NCI-H69 (cell line): ENCODE results near the gene TRAF3IP1.
"Not testable (repeated sequence)": the region's sequence is repeated elsewhere in the genome, so short reads cannot be mapped to it uniquely, and the experiment has no call there.

Source experiments
- DNase-seq: peaks from one replicate; lab custom pipeline; 2025; lab: John Stamatoyannopoulos, UW

TRAF3IP1 gene

DNA sequence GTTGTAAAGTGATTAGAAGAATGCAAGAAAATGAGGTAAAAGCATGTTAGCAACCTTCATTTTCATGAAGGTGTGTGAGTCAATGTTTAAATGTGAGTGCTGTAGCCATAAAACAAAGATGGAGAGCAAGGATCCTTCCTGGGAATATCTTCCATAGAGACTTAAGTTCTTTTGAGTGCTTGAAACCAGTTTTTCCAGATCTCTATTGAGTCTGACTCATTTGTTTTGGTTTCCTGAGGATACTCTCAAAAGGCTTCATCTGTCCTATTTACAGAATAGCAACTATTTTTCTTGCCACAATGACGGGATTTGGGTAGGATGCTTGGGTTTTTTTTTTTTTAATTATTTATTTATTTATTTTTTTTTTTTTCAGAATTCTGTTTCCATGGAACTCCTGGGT lies 60.5 kb downstream of the TRAF3IP1 start:
- no peak for DNase-seq

DNA sequence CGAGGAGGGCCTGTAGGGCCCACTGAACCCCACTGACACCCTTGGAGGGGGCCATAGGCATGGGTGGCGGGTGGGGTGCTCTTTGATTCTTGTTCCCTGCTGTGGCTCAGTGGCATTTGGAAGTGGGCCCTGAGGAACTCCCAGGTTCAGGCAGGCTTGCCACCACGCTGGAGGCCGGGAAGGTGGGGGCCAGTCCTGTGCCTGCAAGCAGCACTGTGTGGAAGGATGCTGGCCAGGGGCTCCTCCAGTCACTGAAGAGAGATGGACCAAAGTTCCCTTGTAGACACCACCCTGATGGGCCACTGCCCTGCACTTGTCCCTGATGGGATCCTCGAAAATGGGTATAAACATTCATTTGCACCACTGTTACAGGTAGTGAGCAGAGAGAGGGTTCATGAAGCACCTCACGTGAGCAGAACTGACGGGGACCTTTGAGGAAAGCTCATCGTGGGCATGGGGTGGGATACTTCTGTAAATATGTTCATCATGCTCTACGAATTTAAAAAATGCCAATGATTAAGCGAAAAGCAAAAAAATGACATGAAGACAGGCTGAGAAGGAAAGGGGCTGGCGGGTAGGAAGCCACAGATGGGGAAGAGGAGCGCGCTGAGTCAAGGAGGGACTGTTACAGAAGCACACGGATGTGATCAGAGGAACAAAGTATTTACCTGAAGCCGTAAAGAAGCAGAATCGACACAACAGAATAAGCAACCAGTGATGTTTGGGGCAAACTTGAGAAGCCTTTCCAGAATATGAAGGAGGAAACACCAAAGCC lies 61.2 kb downstream of the TRAF3IP1 start:
- no peak for DNase-seq

- DNase-seq = no peak
These were observed 62.1 kb downstream of the TRAF3IP1 start for GRCh38 chr2:238382381-238382781.

GRCh38 chr2:238383135-238383534 lies 62.8 kb downstream of the TRAF3IP1 start:
- DNase-seq = no peak

- no peak for DNase-seq
These were observed 63.5 kb downstream of the TRAF3IP1 start for GRCh38 chr2:238383743-238384380.

- no peak for DNase-seq
These were observed 67.0 kb downstream of the TRAF3IP1 start for GRCh38 chr2:238387332-238387731.

DNA sequence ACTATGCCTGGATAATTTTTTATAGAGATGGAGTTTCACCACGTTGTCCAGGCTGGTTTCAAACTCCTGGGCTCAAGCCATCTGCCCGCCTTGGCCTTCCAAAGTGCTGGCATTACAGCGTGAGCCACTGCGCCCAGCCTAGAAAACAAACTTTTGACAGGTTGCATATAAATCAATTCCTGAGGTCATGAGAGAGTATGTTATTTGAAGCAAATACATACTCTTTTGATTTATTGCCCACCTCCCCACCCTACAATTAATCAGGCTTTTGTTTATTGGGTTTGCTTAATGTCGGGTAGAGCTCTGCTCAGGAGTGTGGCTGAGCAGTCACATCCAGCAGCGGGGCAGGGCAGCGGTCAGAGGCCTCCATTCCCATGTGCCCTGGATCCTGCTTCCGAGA lies 68.5 kb downstream of the TRAF3IP1 start:
- peak; percentile 90 for DNase-seq

DNA sequence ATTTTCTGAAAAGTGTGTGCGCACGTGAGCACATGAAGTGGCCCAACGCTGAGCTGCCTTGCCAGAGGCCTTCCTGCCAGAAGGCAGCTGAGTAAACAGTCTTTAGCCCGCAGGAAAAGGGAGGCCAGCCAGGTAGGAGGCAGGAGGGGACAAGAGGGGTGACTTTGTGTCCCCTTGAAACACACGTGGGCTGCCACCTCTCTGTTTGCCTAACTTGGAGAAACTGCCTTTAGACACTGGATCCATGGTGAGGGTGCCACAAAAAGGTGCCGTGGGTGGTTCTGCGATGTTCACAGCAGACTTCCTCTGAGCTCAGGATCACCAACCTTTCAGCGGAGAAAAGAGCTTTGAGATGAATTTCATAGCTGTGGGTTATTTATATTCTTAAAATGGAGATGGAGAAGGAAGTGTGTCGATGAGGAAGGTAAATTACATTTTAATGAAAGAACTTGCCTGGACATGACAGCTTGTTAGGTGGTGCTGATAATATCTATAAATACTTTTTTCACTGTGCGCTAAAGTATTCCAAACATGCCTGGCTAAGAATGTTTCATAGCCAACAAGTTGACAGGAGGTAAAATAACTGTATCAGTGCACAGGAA lies 69.8 kb downstream of the TRAF3IP1 start:
- DNase-seq = peak; percentile 89

- DNase-seq = peak; percentile 90
These were observed 70.8 kb downstream of the TRAF3IP1 start for GRCh38 chr2:238391042-238391689.

DNA sequence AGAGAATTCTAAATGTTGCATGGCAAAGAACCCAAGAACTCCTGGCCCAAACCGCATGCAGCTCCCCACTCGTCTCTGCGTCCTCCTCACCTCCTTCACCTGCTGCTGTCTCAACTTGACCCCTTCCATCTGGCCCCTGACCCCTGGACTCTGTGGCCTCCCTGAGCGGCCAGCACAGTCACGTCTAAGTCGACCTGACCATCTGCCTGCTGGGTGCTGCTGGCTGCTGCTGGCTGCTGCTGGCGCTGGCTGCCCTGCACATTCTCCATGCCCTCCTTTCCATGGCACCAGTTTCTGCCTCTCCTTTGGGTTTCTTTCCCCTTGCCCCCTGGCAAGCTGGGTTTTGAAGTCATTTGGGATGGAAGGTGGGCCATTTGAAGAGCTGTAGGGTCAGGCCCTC lies 76.3 kb downstream of the TRAF3IP1 start:
- no peak for DNase-seq

DNA sequence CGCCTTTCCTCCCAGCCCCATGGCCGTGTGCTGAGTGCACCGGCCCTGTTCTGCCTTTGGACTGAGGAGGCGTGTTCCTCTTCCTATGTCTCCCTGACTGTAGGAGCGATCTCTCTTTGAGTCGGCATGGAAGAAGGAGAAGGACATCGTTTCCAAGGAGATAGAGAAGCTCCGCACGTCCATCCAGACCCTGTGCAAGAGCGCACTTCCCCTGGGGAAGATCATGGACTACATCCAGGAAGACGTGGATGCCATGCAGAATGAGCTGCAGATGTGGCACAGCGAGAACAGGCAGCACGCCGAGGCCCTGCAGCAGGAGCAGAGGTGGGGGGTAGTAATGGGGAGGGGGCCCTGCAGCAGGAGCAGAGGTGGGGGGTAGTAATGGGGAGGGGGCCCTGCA lies 77.0 kb downstream of the TRAF3IP1 start:
- no peak for DNase-seq

DNA sequence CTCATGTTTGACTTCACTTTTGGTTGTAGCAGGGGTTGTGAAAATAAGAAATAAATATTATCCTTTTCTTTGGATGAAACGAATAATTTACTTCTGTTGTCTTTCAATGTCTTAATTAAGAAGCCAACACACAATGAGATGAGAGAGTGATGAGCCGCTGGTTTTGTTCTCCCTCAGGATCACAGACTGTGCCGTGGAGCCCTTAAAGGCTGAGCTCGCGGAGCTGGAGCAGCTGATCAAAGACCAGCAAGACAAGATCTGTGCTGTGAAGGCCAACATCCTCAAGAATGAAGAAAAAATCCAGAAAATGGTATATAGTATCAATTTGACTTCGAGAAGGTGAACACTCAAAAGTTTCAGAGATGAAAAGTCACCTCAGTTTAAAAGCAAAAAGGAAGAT lies 78.3 kb downstream of the TRAF3IP1 start:
- DNase-seq = no peak

DNA sequence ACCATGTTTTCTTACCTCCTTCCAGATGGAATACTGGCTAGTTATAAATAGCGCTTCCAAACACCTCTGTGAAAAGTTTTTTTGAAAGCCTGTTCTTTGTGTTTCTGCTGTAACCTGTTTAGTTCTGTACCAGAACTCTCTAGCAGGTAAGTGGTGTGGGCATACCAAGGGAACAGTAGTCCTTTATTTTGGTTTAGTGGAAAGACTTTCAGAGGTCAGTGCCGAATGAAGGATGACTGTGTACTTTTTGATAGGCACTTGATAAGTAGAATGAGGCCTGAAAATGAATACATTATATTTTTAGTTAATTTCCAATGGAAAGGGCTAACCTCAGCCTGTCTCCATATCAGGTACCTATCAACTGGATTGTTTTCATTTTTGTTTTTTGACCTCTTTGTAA lies 78.8 kb downstream of the TRAF3IP1 start:
- no peak for DNase-seq

GRCh38 chr2:238401551-238401950 lies 81.2 kb downstream of the TRAF3IP1 start:
- no peak for DNase-seq

DNA sequence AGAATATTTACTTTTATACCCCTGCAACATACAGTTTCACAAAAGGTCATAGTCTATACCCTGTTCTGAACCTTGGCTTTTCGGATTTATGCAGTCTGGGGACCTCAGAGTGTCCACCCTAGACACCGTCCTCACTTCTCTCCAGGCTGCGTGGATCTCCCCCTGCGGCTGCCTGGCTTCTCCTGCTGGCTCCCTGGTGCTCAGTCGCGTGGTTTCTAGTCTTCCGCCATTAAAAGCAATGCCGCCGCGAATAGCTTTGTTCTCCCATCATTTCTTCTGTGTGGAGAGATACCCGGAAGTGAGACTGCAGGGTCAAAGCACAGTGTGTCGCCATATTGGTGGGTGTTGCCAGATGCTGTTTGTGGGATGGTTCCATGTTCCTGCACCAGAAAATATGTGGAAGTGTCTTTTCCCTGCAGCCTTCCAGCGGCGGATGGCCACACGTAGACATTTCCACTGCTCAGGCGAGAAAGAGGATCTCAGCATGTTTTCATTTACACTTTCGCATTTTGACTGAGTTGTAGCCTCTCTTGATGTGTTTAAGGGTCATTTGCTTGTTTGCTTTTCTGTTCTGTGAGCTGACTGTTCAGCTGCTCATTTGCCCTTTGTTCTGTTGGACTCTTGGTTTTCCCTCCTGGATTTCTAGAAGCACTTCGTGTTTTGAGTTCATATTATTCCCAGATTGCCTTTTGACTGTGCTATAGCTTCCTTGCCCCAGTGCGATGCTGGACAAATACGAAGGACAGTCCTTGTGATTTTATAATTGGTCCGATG lies 83.5 kb downstream of the TRAF3IP1 start:
- DNase-seq = no peak

DNA sequence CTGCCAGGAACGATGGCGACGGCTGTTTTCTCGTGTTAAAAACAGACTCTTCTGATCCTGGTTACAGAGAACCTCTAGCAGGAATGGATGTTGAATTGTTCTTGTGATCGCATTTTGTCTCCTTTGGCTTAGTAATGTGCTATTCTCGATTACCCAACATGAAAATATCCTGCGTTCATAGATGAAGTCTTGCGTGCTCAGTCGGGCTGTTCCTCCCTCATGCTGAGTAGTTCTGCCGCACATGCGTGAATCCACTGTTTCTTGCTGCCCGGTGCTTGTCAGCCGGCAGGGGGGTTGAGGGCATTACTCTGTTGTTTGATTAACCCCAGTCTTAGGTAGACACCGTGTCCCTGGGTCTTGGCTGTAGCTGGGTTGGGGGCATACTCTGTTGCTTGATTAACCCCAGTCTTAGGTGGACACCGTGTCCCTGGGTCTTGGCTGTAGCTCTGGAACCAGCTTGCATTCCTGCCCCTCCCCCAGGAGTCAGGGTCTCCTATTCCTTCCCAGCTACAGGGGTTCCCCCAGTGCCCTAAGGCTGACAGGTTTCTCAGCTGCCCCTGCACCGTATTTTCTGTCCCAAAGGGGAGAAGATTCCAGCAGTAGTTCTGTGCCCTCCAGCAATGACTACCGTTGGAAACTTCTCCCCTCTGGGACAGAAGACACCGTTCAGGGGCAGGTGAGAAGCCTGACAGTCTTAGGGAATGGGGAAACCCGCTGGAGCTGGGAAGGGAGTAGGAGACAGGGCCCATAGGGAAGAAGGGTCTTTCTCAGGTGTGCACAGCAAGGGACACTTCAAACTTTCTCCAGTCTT lies 84.3 kb downstream of the TRAF3IP1 start:
- no peak for DNase-seq

DNA sequence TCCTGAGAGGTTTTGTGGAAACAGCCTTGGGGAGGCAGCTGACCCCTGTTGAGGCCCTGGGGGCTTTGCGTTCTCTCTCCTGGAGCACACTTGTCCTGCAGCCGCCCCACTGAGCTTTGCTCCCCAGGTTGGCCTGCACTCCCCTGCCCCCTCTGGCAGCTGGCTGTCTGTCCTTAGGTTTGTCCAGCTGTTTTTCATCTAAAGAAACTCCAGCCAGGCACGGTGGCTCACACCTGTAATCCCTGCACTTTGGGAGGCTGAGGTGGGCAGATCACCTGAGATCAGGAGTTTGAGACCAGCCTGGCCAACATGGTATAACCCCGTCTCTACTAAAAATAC lies 84.9 kb downstream of the TRAF3IP1 start:
- not testable (repeated sequence) for DNase-seq

DNA sequence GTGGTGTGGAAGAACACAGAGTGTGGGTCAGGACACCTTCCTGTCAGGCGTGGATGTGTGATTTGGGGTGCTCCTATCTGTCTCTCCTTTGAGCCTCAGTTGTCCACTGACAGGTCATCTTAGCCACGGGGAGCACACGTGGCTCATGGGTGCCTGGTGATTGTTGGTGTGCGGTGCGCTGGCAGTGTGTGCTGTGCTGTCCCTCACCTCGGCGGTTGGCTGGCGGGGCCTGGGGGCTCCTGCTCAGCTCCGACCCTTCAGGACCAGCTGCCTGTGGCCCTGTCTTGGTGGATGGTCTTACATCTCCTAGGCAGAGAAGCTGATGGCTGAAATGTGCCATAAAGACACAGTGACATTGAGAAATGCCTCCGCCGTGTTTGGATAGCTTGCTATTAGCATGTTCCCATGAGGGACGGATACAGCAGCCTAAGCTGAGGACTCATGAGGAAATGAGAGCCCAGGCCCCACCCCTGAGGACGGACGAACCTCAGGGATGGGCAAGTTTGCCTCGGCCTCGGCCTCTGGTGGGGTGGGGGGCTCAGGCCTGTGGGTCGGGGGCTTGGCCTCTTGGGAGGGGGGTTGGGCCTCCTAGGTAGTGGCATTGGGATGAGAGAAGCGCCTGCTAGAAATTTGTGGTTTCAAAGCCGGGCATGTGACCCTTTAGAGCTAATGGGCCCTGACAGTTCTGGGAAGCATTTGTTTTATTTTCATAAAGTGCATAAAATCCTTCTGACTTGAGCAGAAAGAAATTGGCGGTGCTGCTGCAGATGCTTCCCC lies 86.1 kb downstream of the TRAF3IP1 start:
- no peak for DNase-seq

- no peak for DNase-seq
These were observed 86.6 kb downstream of the TRAF3IP1 start for GRCh38 chr2:238406998-238407285.

DNA sequence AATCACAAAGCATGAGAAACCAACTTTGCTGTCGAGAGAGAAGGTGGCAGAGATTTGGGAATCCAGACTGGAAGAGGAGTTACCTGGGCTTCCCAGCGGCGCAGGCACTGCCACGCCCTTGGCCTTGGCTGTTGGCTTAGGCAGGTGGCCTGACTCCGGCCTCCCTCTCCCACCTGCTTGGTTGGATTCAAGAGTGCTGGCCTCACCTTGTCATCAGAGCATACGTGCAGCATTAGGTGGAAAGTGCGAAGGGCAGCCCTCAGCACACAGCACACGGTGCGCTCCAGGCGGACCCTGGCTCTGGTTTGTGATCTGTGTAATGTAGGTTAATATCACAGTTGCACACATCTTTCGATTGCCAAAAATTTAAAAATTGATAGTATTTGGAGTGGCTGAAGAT lies 87.2 kb downstream of the TRAF3IP1 start:
- no peak for DNase-seq
